Measurements from ENCODE around the gene COL6A1.

The COL6A1 gene

DNA sequence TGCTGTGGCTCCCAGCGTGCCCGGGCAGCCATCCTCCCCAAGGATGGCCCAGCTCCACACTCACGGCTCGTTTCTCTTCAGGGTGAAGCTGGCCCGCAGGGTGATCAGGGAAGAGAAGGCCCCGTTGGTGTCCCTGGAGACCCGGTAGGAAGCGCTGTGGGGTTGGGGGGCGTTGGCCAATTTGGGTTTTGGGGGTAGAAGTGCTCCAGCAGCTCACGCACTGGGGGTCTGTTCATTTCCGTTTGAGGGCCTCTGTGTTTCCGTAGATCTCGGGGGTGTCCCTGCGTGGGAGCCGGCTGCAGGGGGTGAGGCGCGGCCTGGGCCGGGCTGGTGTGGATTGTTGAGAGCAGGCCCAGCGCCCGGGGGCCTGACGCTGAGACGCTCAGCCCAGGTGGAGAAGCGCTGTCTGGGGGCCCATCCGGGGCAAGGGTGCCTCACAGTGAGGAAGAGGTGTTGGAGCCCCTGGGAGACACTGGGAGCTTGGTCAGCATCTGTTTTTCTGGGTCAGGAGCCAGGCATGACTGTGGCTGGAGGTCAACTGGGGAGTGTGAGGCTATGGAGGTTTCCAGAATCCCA is 12.6 kb downstream of the COL6A1 start:
- no peaks in the 10 kb centered on the region for H3K27me3 ChIP-seq (ENCODE audit: insufficient read depth, poor library complexity, severe bottlenecking)
- TF ChIP-seq SPI1 (IDR thresholded peaks at IDR 0.05; ENCODE audit: borderline replicate concordance, low read depth) (no peak), GABPA (IDR thresholded peaks at IDR 0.05; ENCODE audit: low read depth) (no peak), CTCF (IDR thresholded peaks at IDR 0.05; ENCODE audit: insufficient read depth, low read length) (no peak), POLR2AphosphoS5 (IDR thresholded peaks at IDR 0.05; ENCODE audit: low read depth) (no peak), REST (IDR thresholded peaks at IDR 0.05; ENCODE audit: insufficient replicate concordance, low read depth) (no peak)
- no peak for DNase-seq (ENCODE audit: low read depth in 1 of 2, low spot score in 1 of 2)
- H3K4me3 ChIP-seq (replicated peaks; ENCODE audit: insufficient read depth, low read length), result no peak overlapping the region
- H3K27ac ChIP-seq (replicated peaks), result no peak overlapping the region

DNA sequence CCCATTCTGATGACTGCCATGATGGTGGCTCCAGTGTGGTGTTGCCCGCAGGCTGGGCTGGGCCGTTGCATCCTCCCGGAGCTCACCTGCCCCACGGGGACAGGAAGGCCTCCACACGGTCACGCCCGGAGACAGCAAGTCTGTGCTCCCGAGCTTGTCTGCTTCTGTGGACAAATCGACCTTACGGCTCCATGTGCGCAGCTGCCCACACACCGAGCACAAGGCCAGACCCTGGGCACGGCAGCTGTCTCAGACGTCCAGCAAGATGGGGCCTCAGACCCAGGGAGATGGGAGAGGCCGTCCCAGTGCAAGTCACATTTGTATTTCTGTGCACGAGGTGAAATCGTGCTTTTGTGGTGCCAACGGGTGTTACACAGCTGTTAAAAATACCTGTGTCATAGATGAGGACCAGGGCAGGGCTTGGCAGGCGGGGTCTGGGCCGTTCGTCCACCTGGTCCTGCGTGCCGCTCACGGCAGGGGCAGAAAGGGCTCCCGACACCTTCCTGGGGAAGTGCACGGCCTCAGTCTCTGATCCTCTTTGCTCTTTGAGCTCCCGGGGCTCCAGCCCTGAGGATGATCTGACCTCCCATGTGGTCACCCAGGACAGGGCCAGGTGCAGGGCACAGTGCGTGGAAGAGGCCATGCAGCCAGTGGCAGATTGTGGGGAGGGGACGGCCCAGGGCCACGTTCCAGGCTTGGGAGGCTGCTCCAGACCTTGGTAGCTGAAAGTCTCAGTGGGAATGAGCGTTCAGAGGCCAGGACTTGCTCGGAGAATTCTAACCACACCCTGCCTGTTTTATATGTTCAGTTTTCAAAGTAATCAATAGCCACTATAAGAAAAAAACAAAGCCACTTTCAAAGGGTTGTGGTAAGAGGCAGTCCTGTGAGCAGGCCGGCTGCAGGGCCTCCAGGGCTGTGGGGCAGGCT is 13.5 kb downstream of the COL6A1 start:
- Histone ChIP-seq H3K27ac (replicated peaks) (no peak overlapping the region), H3K27me3 (ENCODE audit: insufficient read depth, poor library complexity, severe bottlenecking) (no peaks in the 10 kb centered on the region), H3K4me3 (replicated peaks; ENCODE audit: insufficient read depth, low read length) (no peak overlapping the region)
- TF ChIP-seq REST (IDR thresholded peaks at IDR 0.05; ENCODE audit: insufficient replicate concordance, low read depth), result no peak
- DNase-seq (ENCODE audit: low read depth in 1 of 2, low spot score in 1 of 2), result no peak

DNA sequence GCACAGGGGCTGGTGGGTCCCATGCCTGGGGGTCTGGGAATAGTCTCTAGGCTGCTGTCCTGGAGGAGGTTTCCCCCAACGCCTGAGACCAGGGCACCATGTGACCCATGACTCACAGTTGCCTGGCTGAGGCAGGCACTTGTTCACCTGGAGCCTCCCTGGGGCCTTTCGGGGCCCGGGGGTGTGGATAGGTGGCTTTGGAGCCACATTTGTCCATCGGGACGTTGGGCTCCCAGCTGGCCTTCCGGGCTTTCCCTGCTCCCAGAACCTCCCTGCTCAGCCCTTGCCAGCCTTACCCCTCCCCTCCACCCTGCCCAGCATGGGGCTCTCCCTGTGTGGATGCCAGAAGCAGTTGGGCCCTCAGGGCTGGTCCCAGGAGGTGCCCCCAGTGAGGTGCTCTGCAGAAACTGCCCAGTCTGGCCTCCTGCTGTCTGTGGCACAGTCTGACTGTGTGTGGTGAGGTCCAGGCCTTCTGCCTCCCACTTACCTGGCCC is 14.2 kb downstream of the COL6A1 start:
- no peak overlapping the region for H3K4me3 ChIP-seq (replicated peaks; ENCODE audit: insufficient read depth, low read length)
- no peaks in the 10 kb centered on the region for H3K27me3 ChIP-seq (ENCODE audit: insufficient read depth, poor library complexity, severe bottlenecking)
- H3K27ac ChIP-seq (replicated peaks), result no peak overlapping the region
- TF ChIP-seq POLR2AphosphoS5 (IDR thresholded peaks at IDR 0.05; ENCODE audit: low read depth), result no peak
- no peak for TF ChIP-seq REST (IDR thresholded peaks at IDR 0.05; ENCODE audit: insufficient replicate concordance, low read depth)
- TF ChIP-seq GABPA (IDR thresholded peaks at IDR 0.05; ENCODE audit: low read depth), result no peak
- no peak for TF ChIP-seq SPI1 (IDR thresholded peaks at IDR 0.05; ENCODE audit: borderline replicate concordance, low read depth)
- DNase-seq (ENCODE audit: low read depth in 1 of 2, low spot score in 1 of 2), result no peak
